NCI-H2081 (cell line): Measurements from ENCODE around the gene PDGFD.

Experiments
- DNase-seq, 2 experiments: peaks; one replicate each; lab custom pipeline; 2025; lab: John Stamatoyannopoulos, UW

The PDGFD gene

DNA sequence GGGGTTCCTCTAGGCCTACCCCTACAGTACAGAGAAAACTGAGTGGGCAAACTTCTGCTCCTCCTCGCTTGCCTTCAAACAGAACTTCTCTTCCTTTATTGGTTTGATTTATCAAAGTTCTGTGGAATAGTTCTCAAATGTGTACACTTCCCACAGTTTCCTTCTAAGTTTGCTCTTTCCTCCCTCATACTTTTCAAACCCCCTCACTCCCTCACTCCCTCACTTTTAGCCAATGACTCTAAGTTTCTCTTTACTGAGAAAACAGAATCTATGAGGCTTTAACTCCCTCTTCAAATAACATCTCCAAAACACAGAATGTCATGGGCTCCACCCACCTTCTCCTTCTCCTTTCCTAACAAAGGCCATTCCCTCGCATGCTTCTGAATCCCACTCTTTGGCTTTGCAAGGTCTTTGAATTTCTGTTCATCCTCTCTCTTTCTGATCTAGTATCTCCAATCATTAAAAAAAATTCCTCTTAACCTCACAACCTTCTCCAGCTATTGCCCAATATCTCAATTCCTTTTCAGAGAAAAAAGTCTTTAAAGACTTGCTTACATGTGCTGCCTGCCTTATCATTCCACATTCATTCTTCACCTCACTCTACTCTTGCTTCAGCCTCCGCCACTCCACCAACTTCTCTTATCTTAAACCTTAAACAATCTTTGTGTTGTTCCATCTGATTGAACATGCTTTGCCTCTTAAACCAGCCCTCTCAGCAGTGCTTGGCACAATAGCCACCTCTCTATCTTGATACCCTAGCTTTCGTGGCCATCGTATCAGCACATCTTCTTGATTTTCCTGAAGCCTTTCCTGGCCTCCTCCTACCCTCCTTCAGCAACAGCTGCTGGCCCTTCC, 70.3 kb downstream of the PDGFD start:
- DNase-seq, result no peak

DNA sequence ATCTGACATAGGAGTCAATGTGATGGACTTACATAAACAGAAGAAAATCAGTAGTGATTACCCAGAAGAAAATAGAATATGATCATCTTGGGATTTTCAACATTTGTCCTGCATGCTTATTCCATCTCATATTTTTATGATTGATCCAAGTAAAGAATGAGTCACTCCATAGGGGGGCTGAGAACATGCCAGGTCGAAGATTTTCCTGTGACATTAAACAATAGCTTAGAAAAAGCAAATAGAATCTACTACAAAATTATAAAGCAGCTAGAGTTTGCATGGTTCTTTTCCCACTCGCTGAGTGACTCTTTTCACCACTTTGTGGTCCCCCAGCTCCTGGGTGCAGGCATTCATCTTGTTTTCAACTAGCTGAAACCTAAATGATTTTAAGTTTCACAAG, 71.2 kb downstream of the PDGFD start:
- DNase-seq, result no peak

DNA sequence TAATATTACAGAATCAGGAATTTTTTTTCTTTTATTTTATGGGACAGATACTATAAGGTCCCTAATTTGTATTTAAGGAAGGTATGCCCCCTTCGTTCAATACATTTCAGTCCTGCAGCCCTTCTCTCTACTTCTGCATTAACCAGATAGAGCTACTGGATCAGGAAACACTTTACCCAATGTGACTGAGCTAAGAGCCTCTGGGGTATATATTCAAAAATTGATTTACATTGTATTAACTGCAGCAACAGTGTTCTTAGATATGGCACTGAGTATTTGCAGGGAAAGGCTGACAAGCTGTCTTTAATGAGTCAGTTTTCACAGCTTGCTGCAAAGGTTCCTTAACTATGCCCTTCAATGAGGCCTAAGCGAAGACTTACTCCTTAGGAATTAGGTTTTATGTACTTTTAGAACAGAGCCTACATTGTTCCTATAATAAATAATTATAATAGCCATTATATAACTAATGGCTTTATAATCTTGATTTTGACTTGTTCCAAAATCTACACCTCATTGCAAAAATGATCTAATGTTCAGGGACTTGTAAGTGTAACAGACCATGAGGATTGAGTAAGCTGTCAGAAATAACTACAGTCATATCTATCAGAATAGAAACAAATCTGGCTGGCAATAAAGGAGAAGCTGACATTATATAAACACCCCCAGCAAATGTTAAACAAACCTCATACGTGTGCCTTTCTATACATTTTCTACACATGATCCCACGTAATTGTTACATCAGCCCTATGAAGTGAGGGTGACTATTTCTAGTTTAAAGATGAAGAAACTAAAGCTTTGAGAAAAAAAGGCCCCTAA, 72.5 kb downstream of the PDGFD start:
- DNase-seq, result no peak

DNA sequence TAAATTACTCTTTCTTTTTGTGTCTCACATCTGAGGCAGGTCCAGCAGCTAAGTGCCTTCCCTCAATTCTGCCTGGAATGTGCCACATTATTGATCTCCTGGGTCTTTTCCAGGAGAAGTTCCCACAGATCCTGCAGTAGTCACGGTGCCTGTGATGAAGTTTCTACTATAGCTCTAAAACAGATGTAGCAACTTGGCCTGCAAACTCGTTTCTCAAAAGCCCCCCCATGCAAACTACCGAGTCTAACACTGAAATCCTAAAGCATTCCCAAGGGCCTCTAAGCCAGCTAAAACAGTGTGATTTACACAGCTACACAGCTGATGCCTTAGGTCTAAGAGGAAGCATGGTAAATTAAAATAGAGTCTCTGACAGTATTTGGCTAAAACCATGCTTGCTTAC, 73.2 kb downstream of the PDGFD start:
- DNase-seq, result no peak

DNA sequence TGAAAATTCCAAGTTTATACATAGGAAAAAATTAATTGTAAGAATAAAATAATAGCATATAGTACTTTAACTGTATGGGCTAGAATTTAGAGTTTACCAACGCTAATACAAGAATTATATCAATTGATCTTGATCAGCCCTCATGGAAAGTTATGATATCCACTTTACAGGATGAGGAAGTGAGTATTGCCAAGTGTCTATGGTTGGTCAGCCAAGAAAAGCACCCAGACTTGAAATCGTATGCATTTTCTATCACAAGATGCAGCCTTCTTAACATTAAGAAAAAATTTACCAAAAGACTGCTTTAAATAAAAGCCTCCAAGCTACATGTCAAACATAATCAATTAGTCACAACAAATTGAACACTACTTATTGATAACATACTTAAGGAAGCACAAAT, 74.5 kb downstream of the PDGFD start:
- DNase-seq, result no peak

DNA sequence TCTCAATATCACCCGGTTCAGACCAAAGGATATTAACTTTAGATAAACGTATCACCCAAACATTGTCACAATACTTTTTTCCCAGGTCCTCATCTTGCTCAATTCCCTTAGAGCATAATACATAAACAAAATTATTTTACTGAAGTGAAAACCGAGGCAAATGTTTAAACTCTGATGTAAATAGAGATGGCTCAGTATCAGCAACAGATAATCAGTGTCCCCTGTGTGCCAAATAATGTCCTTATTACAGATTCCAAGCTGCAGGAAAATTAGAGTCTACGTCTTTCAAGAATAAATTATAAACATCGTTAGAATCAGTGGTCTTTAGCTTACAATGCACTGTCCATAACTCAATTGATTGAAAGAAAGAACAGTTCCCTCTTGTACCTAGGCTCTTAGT, 77.3 kb downstream of the PDGFD start:
- no peak for DNase-seq

DNA sequence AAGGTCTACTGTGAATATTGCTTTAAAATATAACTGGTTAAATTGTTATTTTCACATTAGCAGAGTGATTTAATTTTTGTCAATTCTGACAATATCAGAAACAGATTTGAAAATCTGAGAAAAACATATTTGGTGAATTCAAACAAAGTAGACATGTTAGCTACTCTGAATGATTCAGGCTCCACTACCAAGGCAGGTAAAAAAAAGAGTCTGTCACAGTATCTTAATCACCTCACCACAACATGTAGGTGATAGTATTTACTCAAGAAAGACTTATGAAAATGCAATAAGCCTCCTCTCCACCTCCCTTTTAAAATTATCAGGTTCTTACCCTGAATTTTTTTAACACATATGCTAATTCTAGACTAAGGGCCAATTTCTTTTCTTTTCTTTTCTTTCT, 85.0 kb downstream of the PDGFD start:
- no peak for DNase-seq

DNA sequence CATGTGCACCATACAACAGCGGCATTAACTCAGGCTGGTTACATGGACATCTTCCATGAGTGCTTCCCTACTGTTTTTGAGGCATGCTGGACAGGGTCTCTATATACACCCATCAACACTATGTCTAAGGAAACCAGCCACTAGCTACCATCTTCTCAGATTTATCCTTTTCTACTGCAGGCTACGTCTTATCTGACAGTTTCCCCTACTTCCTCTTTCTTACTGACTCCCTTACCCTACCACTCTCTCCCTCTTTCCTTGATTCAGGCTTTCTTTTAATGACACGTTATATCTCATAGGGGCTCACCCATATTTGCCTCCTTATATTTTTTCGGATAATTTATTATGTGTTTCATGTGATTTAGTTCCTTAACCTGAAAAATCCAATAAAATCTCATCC, 85.7 kb downstream of the PDGFD start:
- no peak for DNase-seq

DNA sequence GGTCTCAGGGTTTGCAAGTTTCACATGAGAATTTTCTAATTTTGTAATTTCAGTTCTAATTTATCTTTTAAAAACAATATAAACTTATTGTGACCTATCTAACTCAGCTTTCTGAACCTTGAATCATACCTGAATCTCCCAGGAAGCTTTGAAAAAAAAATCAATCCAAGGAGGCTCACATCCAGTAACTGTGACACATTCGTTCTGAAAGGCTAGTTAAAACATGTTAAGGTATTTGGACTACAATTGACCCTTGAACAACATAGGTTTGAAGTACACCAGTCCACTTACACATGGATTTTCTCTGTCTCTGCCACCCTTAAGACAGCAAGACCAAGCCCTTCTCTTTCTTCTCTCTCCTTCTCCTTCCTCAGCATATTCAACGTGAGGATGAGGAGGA, 87.5 kb downstream of the PDGFD start:
- DNase-seq, result no peak

DNA sequence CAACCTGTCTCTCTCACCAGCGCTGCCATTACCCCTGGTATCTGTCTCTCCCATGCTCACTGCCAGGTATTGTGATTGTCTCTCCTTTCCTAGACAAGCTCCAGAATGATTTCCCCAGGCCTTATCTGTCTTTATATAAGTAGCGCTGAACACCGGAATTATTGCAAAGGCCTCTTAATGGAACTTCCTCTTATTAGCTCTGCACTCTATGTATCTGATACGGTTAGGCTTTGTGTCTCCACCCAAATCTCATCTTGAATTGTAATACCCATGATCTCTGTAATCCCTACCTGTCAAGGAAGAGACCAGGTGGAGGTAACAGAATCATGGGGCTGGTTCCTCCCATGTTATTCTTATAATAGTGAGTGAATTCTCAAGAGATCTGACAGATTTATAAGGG, 88.2 kb downstream of the PDGFD start:
- DNase-seq, result no peak

DNA sequence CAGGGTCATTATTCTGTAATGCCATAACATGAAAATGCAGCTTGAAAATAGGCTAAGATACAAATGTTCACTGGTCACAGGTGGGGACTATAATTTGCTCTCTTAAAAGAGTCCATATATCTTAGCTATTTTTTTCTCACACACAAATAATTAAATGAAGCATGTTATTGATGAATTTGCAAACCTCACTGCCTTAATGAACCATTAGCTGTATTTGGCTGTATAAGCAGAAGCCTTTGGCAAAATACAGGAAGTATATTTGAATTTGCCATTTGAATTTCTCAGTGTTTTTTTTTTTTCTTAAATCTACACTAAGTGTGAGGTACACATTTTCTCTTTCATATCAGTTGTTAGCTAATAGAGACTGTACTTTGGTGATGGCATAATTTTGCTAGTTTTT, 88.9 kb downstream of the PDGFD start:
- DNase-seq, result no peak

DNA sequence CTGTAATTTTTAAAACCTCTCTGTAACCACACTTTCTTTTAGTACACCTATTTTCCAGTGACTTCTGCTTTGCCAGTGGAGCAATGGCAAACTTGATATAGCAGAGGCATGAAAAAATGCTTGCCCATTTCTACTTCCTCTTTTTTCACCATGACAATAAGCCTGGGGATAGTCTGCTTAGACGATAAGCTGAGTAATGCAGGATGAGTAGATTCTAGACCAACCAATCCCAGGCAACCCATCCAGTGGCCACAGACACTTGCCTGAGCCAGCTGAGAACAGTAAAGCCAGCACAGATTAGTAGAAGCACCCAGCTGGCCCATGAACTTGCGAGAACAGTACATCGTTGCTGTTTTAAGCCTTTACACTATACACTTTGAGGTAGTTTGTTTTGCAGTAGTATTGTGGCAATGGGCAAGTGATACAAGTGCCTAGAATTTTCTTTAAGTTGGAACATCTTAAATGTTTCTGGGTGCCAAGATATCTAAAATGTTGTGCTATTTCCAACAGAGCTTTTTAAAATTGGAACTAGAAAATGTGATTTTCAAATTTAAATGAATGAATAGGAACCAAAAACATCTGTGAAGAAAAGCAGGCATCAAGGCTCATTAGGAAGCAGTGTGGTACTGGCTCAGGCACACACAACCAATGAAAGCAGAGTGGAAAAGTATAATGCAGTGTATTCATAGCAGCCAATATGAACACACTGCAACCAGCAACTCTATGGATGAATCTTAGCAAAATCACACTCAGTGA, 89.8 kb downstream of the PDGFD start:
- no peak for DNase-seq

DNA sequence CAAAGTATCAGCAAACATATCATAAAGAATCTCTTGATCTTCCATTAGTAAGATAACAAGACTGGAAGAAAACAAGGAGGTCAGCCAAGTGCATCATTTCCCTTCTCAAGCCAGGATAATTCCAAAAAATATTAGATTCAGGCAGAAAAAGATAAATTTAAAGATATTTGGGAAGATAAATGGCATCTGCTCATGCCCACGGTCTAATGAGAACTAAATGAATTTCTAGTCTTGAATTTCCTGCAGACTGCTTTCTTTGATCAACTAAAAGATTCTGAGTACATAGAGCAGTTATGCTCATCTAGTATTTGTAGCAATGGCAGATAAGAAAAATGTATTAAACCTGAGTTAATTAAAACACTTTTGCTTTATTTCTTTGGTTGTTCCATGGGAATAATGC, 96.4 kb downstream of the PDGFD start:
- no peak for DNase-seq

DNA sequence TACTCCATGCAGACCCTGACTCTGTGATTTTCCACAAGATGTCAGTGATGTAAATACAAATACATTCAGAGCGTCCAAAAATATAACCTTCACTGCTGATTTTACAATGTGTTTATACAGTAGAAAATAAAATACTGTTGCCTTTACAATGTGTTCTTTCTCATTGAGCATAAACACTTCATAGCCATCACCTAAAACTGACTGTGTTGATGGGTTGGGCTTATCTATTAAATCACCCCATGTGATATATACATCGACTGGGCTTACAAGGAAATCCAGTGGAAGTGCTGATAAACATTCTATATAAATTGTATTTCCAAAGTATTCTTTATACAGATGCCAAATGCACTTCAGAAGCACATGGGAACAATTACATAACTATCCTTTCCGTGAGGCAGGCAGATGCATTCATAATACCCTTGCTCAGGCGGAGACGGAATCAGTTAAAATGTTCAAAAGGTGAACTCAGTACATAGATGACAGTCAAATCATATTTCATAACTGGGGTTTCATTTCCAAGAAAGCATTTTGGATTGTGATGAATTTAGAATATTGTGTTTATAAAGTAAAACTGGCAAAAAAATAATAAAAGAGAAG, 99.8 kb downstream of the PDGFD start:
- DNase-seq, result no peak

DNA sequence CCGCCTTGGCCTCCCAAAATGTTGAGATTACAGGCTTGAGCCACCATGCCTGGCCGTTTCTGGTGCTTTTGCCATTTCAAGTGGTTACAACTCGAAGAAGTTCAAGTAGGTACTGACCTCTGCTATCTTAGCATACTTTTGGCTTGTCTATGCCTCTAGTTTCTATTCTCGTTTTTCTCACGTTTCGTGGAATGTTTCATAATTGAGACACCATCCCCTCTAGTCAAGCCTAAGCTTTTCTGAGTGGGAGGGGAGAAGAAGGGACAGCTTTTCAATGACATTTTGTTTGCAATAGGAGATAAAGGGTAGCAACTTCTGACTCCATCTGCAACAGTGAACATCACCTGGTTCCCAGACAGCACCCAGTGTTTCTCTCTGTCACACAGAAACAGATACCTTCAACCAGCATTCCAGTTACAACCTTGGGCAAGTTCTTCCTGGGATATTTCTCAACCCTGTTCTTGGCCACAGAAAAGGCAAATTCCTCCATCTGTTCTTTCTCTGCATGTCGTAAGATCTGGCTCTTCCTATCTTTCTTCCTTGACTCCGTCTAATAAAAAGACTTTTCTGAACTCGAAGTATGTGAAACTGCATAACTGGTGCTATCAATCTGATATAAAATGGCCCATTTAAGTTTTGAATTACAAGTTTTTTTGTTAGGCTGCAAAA, 102.0 kb downstream of the PDGFD start:
- no peak for DNase-seq

DNA sequence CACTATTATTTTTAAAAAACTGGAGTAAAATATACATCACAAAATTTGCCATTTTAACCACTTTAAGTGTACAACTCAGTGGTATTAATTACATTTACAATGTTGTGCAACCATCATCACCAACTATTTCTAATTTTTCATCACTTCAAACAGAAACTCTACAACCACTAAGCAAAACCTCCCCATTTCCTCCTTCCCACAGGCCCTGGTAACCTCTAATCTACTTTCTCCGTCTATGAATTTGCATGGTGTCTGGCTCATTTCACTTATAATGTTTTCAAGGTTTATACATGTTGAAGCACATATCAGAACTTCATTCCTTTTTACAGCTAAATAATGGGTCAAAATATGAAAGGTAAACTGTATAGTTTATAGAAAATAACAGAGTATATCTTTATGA, 103.1 kb downstream of the PDGFD start:
- no peak for DNase-seq

DNA sequence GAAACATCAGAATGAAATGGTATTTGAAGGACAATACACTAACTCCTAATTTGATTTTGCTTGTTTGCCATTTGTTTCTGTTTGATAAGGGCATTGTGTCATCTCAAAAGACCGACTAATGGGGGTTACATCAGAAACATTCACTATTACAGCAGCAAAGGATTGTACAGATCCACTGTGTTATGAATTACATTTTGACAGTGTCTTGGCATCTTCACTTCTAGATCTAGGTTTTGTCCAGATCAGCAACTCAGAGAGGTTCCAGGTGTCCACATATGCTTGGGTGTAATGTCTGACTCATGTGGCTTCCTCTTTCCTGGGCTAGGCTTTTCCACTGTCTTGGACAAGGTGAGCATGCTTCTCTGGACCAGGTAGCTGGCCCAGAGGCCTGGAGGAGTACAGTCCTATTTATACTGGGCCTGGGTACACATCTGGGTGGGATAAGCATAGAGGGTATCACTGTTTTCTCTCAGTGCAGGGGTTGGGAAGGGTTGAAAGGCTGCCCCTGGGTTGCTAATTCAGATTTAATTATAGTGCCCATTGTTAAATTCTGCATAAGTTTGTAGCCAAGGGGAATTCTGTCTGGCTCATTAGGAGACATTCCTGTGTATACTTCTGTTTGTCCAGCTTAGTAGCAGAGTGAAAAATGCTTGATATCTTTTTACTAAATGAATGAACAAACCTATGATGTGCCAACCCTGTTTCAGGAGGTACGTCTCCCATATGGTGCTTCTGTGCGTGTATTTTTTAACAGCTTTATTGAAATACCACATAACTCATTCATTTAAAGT, 103.7 kb downstream of the PDGFD start:
- no peak for DNase-seq

DNA sequence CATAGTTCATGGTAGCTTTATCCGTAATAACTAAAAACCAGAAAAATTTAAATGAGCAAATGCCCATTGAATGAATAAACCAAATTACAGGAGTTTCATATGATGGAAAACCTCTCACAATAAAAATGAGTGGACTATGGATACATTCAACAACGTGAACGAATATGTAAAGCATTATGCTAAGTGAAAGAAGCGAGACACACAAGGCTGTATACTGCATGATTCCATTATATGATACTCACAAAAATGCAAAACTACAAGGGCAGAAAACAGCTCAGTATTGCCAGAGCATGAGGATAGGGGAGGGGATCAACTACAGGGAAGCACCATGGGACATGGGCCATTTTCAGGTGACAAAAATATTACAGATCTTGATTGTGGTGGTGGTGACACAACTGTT, 105.3 kb downstream of the PDGFD start:
- no peak for DNase-seq

DNA sequence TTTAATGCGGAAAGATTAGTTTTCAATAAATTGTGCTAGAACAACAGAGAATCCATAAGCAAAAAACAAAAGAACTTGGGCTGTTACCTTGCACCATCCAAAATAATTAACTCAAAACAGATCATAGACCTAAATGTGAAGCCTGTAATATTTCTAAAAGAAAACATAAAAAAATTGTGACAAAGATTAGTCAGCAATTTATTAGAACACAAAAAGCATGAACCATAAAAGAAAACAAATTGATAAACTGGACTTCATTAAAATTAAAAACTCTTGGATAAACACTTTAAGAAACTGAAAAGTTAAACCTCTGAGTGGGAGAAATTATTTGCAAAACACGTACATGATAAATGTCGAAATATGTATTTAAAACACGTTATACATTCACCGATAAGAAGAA, 106.0 kb downstream of the PDGFD start:
- no peak for DNase-seq

DNA sequence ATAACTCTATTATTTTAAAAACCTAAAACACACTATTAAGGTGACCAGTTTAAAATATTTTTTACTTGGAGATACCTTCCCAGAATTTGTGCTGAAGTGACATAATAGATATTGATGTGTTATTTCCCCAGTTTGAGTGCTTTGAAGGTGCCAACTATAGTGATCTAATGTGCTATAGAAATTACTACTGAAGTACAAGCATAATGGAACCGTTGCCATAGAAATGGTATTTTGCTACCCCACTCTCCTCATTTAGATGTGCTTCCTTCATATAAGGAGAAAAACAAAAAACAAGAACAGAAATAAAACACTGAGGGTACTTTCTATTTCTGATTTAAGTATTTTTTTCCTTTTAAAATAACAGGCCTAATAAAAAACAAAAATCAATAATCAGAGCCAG, 108.4 kb downstream of the PDGFD start:
- no peak for DNase-seq
